Gastroesophageal sphincter (tissue), 3 donors: ENCODE measurements around the gene POLN.
"Not testable (repeated sequence)": the region's sequence is repeated elsewhere in the genome, so short reads cannot be mapped to it uniquely, and the experiment has no call there.

Experiments used
- CTCF ChIP-seq, 4 experiments: fragments of 200-600 bp in 2 of 4; fragments of 450-650 bp in 2 of 4; sonication (generic) in 1 of 4; IDR thresholded peaks; one replicate each; pipeline ENCODE4 v1.5.1; 2017 to 2019; ENCODE audit warnings: antibody characterized with exemption in 4 of 4, mild to moderate bottlenecking in 2 of 4, moderate library complexity in 2 of 4
- POLR2A ChIP-seq, 2 donors: fragments of 450-650 bp; IDR thresholded peaks; one replicate each; pipeline ENCODE4 v1.6.1; 2017; ENCODE audit warnings: antibody characterized with exemption in 2 of 2, mild to moderate bottlenecking in 2 of 2, moderate library complexity in 1 of 2

DNA sequence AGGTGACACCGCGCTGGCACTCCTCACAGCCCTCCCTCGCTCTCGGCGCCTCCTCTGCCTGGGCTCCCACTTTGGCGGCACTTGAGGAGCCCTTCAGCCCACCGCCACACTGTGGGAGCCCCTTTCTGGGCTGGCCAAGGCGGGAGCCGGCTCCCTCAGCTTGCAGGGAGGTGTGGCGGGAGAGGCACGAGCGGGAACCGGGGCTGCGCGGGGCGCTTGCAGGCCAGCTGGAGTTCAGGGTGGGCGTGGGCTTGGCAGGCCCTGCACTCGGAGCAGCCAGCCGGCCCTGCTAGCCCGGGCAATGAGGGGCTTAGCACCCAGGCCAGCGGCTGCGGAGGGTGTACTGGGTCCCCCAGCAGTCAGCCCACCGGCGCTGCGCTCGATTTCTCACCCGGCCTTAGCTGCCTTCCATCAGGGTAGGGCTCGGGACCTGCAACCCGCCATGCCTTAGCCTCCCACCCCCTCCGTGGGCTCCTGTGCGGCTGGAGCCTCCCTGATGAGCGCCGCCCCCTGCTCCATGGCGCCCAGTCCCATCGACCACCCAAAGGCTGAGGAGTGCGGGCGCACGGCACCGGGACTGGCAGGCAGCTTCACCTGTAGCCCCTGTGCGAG, 80.7 kb downstream of the POLN start:
- not testable (repeated sequence) for TF ChIP-seq POLR2A, CTCF (IDR thresholded peaks at IDR 0.05)
